CD4-positive, alpha-beta T cell (primary cell): Measurements from ENCODE around the gene PLEKHG2. TPM values are rescaled to one million over a fixed set of nuclear protein-coding genes. Genes with fewer than 3 reads are reported as not detected.
A peak's percentile ranks its signal among the peaks of the same experiment; 100 is the strongest.

Experiments
- ATAC-seq: fragments of 200-7000 bp; cut with Tn5 transposase; one replicate; pipeline ENCODE4 v1.10.0; 2022; ENCODE audit warnings: mild to moderate bottlenecking; ENCODE audit not compliant: poor library complexity
- CTCF ChIA-PET: fragments of 350-600 bp; sonication (Branson Sonifier 250); formaldehyde crosslinking; loops from one replicate; lab custom pipeline; 2021; ENCODE audit warnings: antibody characterized with exemption, inconsistent platforms; lab: Charles Lee
- POLR2A ChIA-PET: fragments of 350-600 bp; sonication (Branson Sonifier 250); formaldehyde crosslinking; loops from one replicate; lab custom pipeline; 2021; ENCODE audit warnings: antibody characterized with exemption, inconsistent platforms; lab: Charles Lee
- DNase-seq, 14 experiments: peaks; one replicate each; pipeline ENCODE4 v3.0.0-alpha.2; 2013 to 2020; ENCODE audit warnings: mixed read lengths in 2 of 14
- H3K27ac ChIP-seq, 2 donors: one replicate each; pipeline versions ENCODE4 v1.5.1 to v1.7.0; 2013; ENCODE audit warnings: low read length in 2 of 2, low read depth in 1 of 2, mild to moderate bottlenecking in 1 of 2
- H3K27me3 ChIP-seq, 2 experiments: 1 replicate in 1 of 2; 2 replicates in 1 of 2; pipeline versions ENCODE4 v1.6.1 to v1.7.0; 2013; ENCODE audit warnings: low read length in 2 of 2, control low read depth in 1 of 2, mild to moderate bottlenecking in 1 of 2, moderate library complexity in 1 of 2; ENCODE audit not compliant: insufficient read depth in 2 of 2, control insufficient read depth in 1 of 2
- H3K36me3 ChIP-seq: one replicate; pipeline ENCODE4 v1.6.1; 2013; ENCODE audit warnings: low read length, control low read depth; ENCODE audit not compliant: insufficient read depth
- H3K4me1 ChIP-seq: one replicate; pipeline ENCODE4 v1.6.1; 2013; ENCODE audit warnings: low read length, control low read depth; ENCODE audit not compliant: insufficient read depth
- H3K4me3 ChIP-seq: one replicate; pipeline ENCODE4 v1.5.1; 2013; ENCODE audit warnings: mild to moderate bottlenecking, low read length, moderate library complexity
- H3K9me3 ChIP-seq, 2 experiments: 1 replicate in 1 of 2; 2 replicates in 1 of 2; pipeline versions ENCODE4 v1.6.1 to v1.7.0; 2013; ENCODE audit warnings: low read length in 2 of 2, mild to moderate bottlenecking in 2 of 2, control low read depth in 1 of 2, moderate library complexity in 1 of 2; ENCODE audit not compliant: control insufficient read depth in 1 of 2, insufficient read depth in 1 of 2
- H3K27ac Mint-ChIP-seq: one replicate; pipeline ENCODE4 v1.8.0; 2020; ENCODE audit warnings: mixed read lengths
- H3K27me3 Mint-ChIP-seq: one replicate; pipeline ENCODE4 v1.8.0; 2021; ENCODE audit warnings: mixed read lengths
- H3K36me3 Mint-ChIP-seq: one replicate; pipeline ENCODE4 v1.8.0; 2021; ENCODE audit warnings: low read depth, mixed read lengths
- H3K4me1 Mint-ChIP-seq: one replicate; pipeline ENCODE4 v1.8.0; 2021; ENCODE audit warnings: low read depth, mixed read lengths
- H3K4me3 Mint-ChIP-seq: one replicate; pipeline ENCODE4 v1.8.0; 2020; ENCODE audit warnings: mild to moderate bottlenecking, mixed read lengths
- H3K9me3 Mint-ChIP-seq: one replicate; pipeline ENCODE4 v1.8.0; 2020; ENCODE audit warnings: mixed read lengths
- intact Hi-C, 2 experiments: fragments of 100-400 bp; cut with DNase I in 1 of 2; cut with micrococcal nuclease in 1 of 2; formaldehyde crosslinking; loops; one replicate each; pipeline versions ENCODE4 v1.15.1 to v1.9.0; 2023 to 2025; cut with DNase I, micrococcal nuclease
- total RNA-seq, 174 experiments: library from RNA in 2 of 174; stranded (reverse) in 2 of 174; gene quantifications; one replicate each; pipeline ENCODE4 v1.2.3 and lab custom pipeline; 2021 to 2026
- TF ChIP-seq, protein P1 (sequence below): fragments of 200-600 bp; IDR thresholded peaks from one replicate; pipeline ENCODE4 v1.8.0; 2022; ENCODE audit warnings: antibody characterized with exemption, mild to moderate bottlenecking

Gene PLEKHG2
- total RNA-seq, 2 experiments from 2014 or later = 80.6 to 81.4 TPM

DNA sequence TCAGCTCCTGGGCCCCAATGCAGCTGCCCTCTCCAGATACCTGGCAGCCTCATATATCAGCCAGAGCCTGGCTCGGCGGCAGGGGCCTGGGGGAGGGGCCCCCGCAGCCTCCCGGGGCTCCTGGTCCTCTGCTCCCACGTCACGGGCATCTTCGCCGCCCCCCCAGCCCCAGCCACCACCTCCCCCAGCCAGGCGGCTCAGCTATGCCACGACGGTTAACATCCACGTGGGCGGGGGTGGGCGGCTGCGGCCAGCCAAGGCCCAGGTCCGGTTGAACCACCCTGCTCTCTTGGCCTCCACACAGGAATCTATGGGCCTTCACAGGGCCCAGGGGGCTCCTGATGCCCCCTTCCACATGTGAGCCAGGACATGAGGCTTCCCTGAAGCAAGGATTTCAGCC is 12.5 kb downstream of the PLEKHG2 start:
- Histone ChIP-seq H3K27ac (no peak overlapping the region), H3K9me3 (no peaks in the 10 kb centered on the region), H3K4me1 (peaks cover 3% of the 10 kb centered on the region), H3K36me3 (peaks cover 20% of the 10 kb centered on the region), H3K27me3 (no peaks in the 10 kb centered on the region), H3K4me3 (no peak overlapping the region)
- ChIA-PET CTCF (no interaction called here), POLR2A (interaction anchor here (0.9 to 3.1 kb wide), 3 partner anchors 11 to 26 kb away, joined by 3 to 27 read pairs (median 9); partner anchors contain the start of gene RPS16)
- peaks cover 35% of the 10 kb centered on the region for H3K36me3 Mint-ChIP-seq
- ATAC-seq = no peak
- no peaks in the 10 kb centered on the region for H3K4me1 Mint-ChIP-seq
- H3K27me3 Mint-ChIP-seq = no peaks in the 10 kb centered on the region
- intact Hi-C loops = no loop called here
- DNase-seq = peak in 1 of 14 experiments; percentile 42
- no peak overlapping the region for H3K4me3 Mint-ChIP-seq
- H3K9me3 Mint-ChIP-seq = no peaks in the 10 kb centered on the region
- no peak overlapping the region for H3K27ac Mint-ChIP-seq
- TF ChIP-seq, protein P1, sequence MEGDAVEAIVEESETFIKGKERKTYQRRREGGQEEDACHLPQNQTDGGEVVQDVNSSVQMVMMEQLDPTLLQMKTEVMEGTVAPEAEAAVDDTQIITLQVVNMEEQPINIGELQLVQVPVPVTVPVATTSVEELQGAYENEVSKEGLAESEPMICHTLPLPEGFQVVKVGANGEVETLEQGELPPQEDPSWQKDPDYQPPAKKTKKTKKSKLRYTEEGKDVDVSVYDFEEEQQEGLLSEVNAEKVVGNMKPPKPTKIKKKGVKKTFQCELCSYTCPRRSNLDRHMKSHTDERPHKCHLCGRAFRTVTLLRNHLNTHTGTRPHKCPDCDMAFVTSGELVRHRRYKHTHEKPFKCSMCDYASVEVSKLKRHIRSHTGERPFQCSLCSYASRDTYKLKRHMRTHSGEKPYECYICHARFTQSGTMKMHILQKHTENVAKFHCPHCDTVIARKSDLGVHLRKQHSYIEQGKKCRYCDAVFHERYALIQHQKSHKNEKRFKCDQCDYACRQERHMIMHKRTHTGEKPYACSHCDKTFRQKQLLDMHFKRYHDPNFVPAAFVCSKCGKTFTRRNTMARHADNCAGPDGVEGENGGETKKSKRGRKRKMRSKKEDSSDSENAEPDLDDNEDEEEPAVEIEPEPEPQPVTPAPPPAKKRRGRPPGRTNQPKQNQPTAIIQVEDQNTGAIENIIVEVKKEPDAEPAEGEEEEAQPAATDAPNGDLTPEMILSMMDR = no peak

DNA sequence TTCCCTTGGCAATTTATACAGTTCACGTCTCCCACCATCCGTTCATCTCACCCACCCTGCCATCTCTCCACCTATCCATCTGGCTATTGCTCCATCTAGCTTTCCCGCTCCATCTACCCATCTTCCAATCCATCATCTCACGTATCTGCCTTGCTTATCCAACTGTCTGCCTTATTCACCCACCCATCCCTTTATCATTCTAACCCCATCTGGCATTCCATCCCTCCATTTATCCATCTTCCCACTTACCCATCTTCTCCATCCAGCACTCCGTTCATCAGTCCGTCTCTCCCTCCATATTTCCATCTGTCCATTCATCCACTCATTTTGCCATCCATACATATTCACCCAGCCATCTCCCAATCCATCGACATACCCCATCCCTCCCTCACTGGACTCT is 13.3 kb downstream of the PLEKHG2 start:
- Histone ChIP-seq H3K4me3 (no peak overlapping the region), H3K27me3 (no peaks in the 10 kb centered on the region), H3K9me3 (no peaks in the 10 kb centered on the region), H3K36me3 (peaks cover 20% of the 10 kb centered on the region), H3K4me1 (peaks cover 10% of the 10 kb centered on the region), H3K27ac (no peak overlapping the region)
- H3K27me3 Mint-ChIP-seq = no peaks in the 10 kb centered on the region
- peaks cover 4% of the 10 kb centered on the region for H3K4me1 Mint-ChIP-seq
- peak overlapping the region; percentile 10 for H3K27ac Mint-ChIP-seq
- TF ChIP-seq, protein P1 = no peak
- ChIA-PET CTCF (interaction anchor here (2.2 kb wide), 1 partner anchor 14 kb away, joined by 8 read pairs; the partner anchor contains the start of gene PLEKHG2), POLR2A (interaction anchor here (3.1 kb wide), 1 partner anchor 10 kb away, joined by 27 read pairs; the partner anchor contains the start of gene RPS16)
- DNase-seq (no peak), ATAC-seq (no peak)
- H3K9me3 Mint-ChIP-seq = no peaks in the 10 kb centered on the region
- intact Hi-C loops = no loop called here
- H3K4me3 Mint-ChIP-seq = no peak overlapping the region
- H3K36me3 Mint-ChIP-seq = peaks cover 30% of the 10 kb centered on the region

DNA sequence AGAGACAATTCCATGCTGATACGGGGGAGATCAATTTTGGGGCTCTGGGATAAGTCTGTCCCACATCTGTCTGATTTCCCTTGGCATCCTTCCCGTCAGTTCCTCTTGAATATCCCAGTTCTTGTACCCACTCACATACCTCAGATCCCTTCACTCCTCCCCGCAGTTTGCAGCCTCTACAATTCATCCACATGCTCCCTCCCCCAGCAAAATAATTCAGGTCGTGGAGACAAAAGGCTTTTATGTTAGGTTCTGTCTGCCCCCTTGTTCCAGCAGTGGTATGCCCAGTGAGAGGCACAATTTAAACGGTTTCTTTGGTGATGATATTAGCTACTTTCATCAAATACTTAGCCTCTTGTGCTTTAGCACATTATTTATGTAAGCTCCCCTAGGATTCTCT is 13.7 kb downstream of the PLEKHG2 start:
- Mint-ChIP-seq H3K27me3 (no peaks in the 10 kb centered on the region), H3K36me3 (peaks cover 35% of the 10 kb centered on the region), H3K27ac (peak overlapping the region; percentile 10), H3K4me1 (peaks cover 9% of the 10 kb centered on the region), H3K4me3 (no peak overlapping the region), H3K9me3 (no peaks in the 10 kb centered on the region)
- ChIA-PET POLR2A (interaction anchor here (3.1 kb wide), 1 partner anchor 9 kb away, joined by 27 read pairs; the partner anchor contains the start of gene RPS16), CTCF (interaction anchor here (1.5 to 2.2 kb wide), 2 partner anchors 14 to 28 kb away, joined by 6 to 8 read pairs; partner anchors contain the start of gene PLEKHG2)
- TF ChIP-seq, protein P1 = no peak
- Histone ChIP-seq H3K27ac (no peak overlapping the region), H3K36me3 (peaks cover 20% of the 10 kb centered on the region), H3K9me3 (no peaks in the 10 kb centered on the region), H3K4me3 (no peak overlapping the region), H3K4me1 (peaks cover 14% of the 10 kb centered on the region), H3K27me3 (no peaks in the 10 kb centered on the region)
- no peak for DNase-seq
- intact Hi-C loops = no loop called here
- ATAC-seq = no peak
